ENCODE results near the gene MAEA. TPM values are rescaled to one million over a fixed set of nuclear protein-coding genes. Genes with fewer than 3 reads are reported as not detected.

The MAEA gene
- total RNA-seq, 1 donor from 2014 or later = 38.2 TPM

DNA sequence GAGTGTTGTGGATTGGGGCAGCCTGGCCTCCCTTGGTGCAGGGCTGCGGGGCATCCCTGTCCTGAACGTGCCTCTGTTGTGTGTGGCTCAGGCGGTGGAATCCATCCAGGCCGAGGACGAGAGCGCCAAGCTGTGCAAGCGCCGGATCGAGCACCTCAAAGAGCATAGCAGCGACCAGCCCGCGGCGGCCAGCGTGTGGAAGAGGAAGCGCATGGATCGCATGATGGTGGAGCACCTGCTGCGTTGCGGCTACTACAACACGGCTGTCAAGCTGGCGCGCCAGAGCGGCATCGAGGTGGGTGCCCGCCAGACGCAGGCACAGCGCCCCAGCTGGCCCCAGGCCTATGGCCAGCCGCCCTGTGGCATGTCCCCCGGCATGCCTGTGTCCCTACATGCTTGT lies 25.6 kb downstream of the MAEA start:
- Histone ChIP-seq H3F3A (ENCODE audit: low read depth) (no peaks in the 10 kb centered on the region), H3K27ac (no peak overlapping the region), H3K9me3 (ENCODE audit: low read depth) (no peaks in the 10 kb centered on the region), H3K4me3 (no peak overlapping the region), H3K79me2 (ENCODE audit: low read depth) (peaks cover 26% of the 10 kb centered on the region), H2AFZ (replicated peaks) (no peak overlapping the region), H4K20me1 (ENCODE audit: low read depth) (peaks cover 18% of the 10 kb centered on the region), H3K36me3 (no peaks in the 10 kb centered on the region), H3K4me1 (no peaks in the 10 kb centered on the region), H3K27me3 (no peaks in the 10 kb centered on the region), H3K4me2 (no peak overlapping the region), H3K9ac (no peak overlapping the region)
- H3K27ac Mint-ChIP-seq = no peak overlapping the region
- H3K9me3 Mint-ChIP-seq = no peaks in the 10 kb centered on the region
- peaks cover 5% of the 10 kb centered on the region for H3K27me3 Mint-ChIP-seq (ENCODE audit: insufficient read depth, low read depth)
- no peak for DNase-seq (ENCODE audit: low spot score)
- H3K4me3 Mint-ChIP-seq = no peak overlapping the region
- H3K36me3 Mint-ChIP-seq = peaks cover 40% of the 10 kb centered on the region
- peaks cover 2% of the 10 kb centered on the region for H3K4me1 Mint-ChIP-seq
- no peak for TF ChIP-seq EZH2phosphoT487 (IDR thresholded peaks at IDR 0.05)
- no peak for TF ChIP-seq EZH2 (IDR thresholded peaks at IDR 0.05)
- TF ChIP-seq, protein P1, sequence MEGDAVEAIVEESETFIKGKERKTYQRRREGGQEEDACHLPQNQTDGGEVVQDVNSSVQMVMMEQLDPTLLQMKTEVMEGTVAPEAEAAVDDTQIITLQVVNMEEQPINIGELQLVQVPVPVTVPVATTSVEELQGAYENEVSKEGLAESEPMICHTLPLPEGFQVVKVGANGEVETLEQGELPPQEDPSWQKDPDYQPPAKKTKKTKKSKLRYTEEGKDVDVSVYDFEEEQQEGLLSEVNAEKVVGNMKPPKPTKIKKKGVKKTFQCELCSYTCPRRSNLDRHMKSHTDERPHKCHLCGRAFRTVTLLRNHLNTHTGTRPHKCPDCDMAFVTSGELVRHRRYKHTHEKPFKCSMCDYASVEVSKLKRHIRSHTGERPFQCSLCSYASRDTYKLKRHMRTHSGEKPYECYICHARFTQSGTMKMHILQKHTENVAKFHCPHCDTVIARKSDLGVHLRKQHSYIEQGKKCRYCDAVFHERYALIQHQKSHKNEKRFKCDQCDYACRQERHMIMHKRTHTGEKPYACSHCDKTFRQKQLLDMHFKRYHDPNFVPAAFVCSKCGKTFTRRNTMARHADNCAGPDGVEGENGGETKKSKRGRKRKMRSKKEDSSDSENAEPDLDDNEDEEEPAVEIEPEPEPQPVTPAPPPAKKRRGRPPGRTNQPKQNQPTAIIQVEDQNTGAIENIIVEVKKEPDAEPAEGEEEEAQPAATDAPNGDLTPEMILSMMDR (IDR thresholded peaks at IDR 0.05) = no peak

DNA sequence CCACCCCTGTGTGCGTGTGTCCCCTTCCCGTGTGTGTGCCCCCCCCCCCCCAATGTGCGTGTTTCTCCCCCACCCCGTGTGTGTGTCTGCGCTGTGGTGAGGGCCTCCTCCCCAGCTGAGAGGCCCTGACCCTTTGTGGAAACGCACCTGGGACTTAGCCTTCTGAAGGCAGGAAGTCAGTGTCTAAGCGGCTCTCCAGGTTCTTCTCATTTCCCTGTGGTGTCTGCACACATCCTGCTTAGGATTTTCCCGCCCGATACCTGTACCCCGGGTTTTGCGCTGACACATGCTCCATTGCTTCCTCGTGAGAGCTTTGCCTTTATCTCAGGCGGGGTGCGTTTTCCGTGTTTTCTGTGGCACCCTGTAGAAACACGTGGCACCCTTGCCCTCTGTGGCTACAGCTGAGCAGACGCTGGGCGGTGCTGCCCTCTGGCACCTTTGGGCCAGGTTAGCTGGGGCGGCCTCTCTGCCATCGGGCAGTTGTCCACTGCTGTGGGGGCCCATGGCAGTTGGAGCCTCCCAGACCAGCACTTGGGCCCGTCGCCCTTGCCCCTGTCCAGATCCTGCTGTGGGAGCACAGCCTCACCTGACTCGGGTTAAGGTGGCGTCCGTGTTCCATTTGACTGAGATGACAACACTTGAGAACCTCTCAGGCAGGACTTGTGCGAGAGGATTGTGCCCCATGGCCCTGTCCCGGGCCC lies 26.3 kb downstream of the MAEA start:
- Histone ChIP-seq H3K9me3 (ENCODE audit: low read depth) (no peaks in the 10 kb centered on the region), H3F3A (ENCODE audit: low read depth) (no peaks in the 10 kb centered on the region), H3K4me3 (no peak overlapping the region), H2AFZ (replicated peaks) (no peak overlapping the region), H3K27me3 (no peaks in the 10 kb centered on the region), H3K4me1 (no peaks in the 10 kb centered on the region), H3K9ac (no peak overlapping the region), H3K79me2 (ENCODE audit: low read depth) (peaks cover 19% of the 10 kb centered on the region), H3K27ac (no peak overlapping the region), H4K20me1 (ENCODE audit: low read depth) (peaks cover 11% of the 10 kb centered on the region), H3K4me2 (no peak overlapping the region), H3K36me3 (no peaks in the 10 kb centered on the region)
- peaks cover 6% of the 10 kb centered on the region for H3K27me3 Mint-ChIP-seq (ENCODE audit: insufficient read depth, low read depth)
- peaks cover 43% of the 10 kb centered on the region for H3K36me3 Mint-ChIP-seq
- no peak for DNase-seq (ENCODE audit: low spot score)
- no peaks in the 10 kb centered on the region for H3K9me3 Mint-ChIP-seq
- no peak overlapping the region for H3K27ac Mint-ChIP-seq
- H3K4me3 Mint-ChIP-seq = no peak overlapping the region
- no peaks in the 10 kb centered on the region for H3K4me1 Mint-ChIP-seq
- TF ChIP-seq EZH2phosphoT487 (IDR thresholded peaks at IDR 0.05) (no peak), EZH2 (IDR thresholded peaks at IDR 0.05) (no peak)
- TF ChIP-seq, protein P1 (IDR thresholded peaks at IDR 0.05) = no peak

DNA sequence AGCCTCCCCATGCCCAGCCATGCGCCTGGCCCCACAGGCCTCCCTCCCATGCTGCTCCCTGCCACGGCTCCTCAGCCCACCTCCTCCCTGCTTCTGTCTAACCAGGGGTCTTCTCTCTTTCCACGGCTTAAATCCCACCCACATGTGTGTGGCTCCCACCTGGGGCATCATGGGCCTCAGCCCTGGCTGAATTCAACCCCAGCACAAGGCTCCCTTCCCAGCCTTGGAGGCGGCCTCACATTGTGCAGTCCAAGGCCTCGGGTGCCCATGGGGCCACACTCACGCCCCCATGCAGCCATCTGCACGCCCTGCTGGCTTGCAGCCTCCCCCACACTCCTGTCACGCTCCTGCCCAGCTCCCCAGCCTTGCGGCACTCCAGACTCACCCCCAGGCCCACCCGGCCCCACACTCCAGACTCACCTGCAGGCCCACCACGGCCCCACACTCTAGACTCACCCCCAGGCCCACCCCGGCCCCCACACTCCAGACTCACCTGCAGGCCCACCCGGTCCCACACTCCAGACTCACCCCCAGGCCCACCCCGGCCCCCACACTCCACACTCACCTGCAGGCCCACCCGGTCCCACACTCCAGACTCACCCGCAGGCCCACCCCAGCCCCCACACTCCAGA lies 27.0 kb downstream of the MAEA start:
- Histone ChIP-seq H3K9me3 (ENCODE audit: low read depth) (no peaks in the 10 kb centered on the region), H3K27ac (no peak overlapping the region), H3K36me3 (no peaks in the 10 kb centered on the region), H4K20me1 (ENCODE audit: low read depth) (peaks cover 5% of the 10 kb centered on the region), H3K79me2 (ENCODE audit: low read depth) (peaks cover 13% of the 10 kb centered on the region), H3K4me1 (no peaks in the 10 kb centered on the region), H3F3A (ENCODE audit: low read depth) (no peaks in the 10 kb centered on the region), H3K9ac (no peak overlapping the region), H3K4me2 (no peak overlapping the region), H2AFZ (replicated peaks) (no peak overlapping the region), H3K27me3 (no peaks in the 10 kb centered on the region), H3K4me3 (no peak overlapping the region)
- Mint-ChIP-seq H3K27ac (no peak overlapping the region), H3K27me3 (ENCODE audit: insufficient read depth, low read depth) (peaks cover 9% of the 10 kb centered on the region), H3K4me3 (no peak overlapping the region), H3K4me1 (no peaks in the 10 kb centered on the region), H3K9me3 (no peaks in the 10 kb centered on the region), H3K36me3 (peaks cover 41% of the 10 kb centered on the region)
- no peak for DNase-seq (ENCODE audit: low spot score)
- TF ChIP-seq, protein P1 (IDR thresholded peaks at IDR 0.05) = no peak
- TF ChIP-seq EZH2phosphoT487 (IDR thresholded peaks at IDR 0.05) (no peak), EZH2 (IDR thresholded peaks at IDR 0.05) (no peak)
